Fibroblast of the aortic adventitia (primary cell): ENCODE measurements around the gene AADAT. TPM values are rescaled to one million over a fixed set of nuclear protein-coding genes. Genes with fewer than 3 reads are reported as not detected.

Experiments
- DNase-seq: peaks from one replicate; pipeline ENCODE4 v3.0.0-alpha.2; 2010; ENCODE audit warnings: low read depth
- H3K4me3 ChIP-seq: 2 replicates; pipeline ENCODE4 v1.5.1; 2011; ENCODE audit warnings: low read depth, mild to moderate bottlenecking, control low read depth, low read length, moderate library complexity
- CTCF ChIP-seq: IDR thresholded peaks from 2 replicates; pipeline ENCODE4 v1.5.1; 2011; ENCODE audit warnings: mild to moderate bottlenecking, low read length, control low read depth, inconsistent platforms; ENCODE audit not compliant: insufficient read depth
- total RNA-seq: library from RNA; depleted of rRNA; stranded (reverse); fragments of >200 nt; gene quantifications from 2 replicates; pipeline ENCODE4 v1.2.3, GENCODE V29; 2012; ENCODE audit warnings: low replicate concordance

Gene AADAT
- total RNA-seq, 1 donor = 6.2 TPM

- no peak overlapping the region for H3K4me3 ChIP-seq
- no peak for DNase-seq
- no peak for TF ChIP-seq CTCF
These were observed 51.5 kb downstream of the AADAT start for GRCh38 chr4:170038232-170038631.

- TF ChIP-seq CTCF = no peak
- H3K4me3 ChIP-seq = no peak overlapping the region
- no peak for DNase-seq
These were observed 52.3 kb downstream of the AADAT start for GRCh38 chr4:170037481-170037880.

GRCh38 chr4:170035845-170036244 is 53.9 kb downstream of the AADAT start:
- no peak for DNase-seq
- no peak for TF ChIP-seq CTCF
- no peak overlapping the region for H3K4me3 ChIP-seq

- no peak overlapping the region for H3K4me3 ChIP-seq
- no peak for TF ChIP-seq CTCF
- DNase-seq = no peak
These were observed 54.5 kb downstream of the AADAT start for GRCh38 chr4:170035231-170035630.

DNA sequence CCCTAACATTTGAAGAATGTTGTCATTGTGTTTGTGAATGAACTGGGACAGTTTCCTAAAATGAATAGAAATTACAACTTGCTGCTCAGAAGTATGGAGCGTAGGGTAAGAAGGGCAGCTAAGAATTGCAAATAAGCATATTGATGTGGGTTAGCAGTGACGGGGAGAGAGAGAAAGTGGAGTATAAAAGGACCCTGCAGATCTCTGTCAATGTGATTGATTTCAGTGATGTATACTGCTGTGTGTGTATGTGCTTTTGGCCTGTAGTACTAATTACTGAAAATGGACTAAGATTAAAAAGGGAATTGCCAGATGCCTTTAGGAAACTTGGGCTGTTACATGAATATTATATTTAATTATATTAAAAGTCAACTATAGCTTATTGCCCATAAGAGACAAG is 55.8 kb downstream of the AADAT start:
- no peak for TF ChIP-seq CTCF
- no peak for DNase-seq
- H3K4me3 ChIP-seq = no peak overlapping the region

- no peak for TF ChIP-seq CTCF
- no peak overlapping the region for H3K4me3 ChIP-seq
- DNase-seq = no peak
These were observed 59.6 kb downstream of the AADAT start for GRCh38 chr4:170030121-170030520.

- no peak for TF ChIP-seq CTCF
These were observed 62.5 kb downstream of the AADAT start for GRCh38 chr4:170027181-170027829.

More at GRCh38 chr4:170027181-170027829, 62.5 kb downstream of the AADAT start:
- DNase-seq = peak; percentile 99
- peak overlapping the region; percentile 90 for H3K4me3 ChIP-seq
